Endothelial cell of hepatic sinusoid (primary cell): ENCODE measurements around the gene CYTH1.

Experiments
- in situ Hi-C: cut with HindIII; loops from 2 replicates; pipeline ENCODE4 v1.10.0; 2017; ENCODE audit warnings: low sequenced_read_pairs

The CYTH1 gene

DNA sequence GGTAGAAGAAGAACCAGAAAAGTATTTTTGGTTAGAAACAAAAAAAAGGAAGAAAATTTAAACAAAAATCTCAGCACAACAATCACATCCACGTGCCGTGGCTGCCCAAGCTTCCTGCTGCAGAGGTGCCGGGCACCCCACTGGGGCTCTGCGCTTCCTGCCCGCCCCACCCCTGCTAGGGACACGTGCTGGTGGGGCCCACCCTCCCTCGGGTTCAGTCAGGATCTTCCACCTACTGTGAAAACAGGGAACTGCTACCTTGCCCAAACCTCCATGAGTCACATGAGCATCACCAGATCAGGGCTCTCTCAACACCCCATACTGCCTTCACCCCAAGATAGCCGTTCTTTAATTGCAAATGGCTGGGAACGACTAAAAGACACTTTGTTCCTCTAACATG is 24.4 kb upstream of the CYTH1 start:
- in situ Hi-C loops = loop anchor here (10.0 kb wide), 1 partner anchor 102 kb away; no protein-coding TSS in a partner anchor

- in situ Hi-C loops = loop anchor here (10.0 kb wide), 1 partner anchor 100 kb away; no protein-coding TSS in a partner anchor
Measured at GRCh38 chr17:78805301-78805700, 23.2 kb upstream of the CYTH1 start.

- in situ Hi-C loops = loop anchor here (10.0 kb wide), 1 partner anchor 100 kb away; no protein-coding TSS in a partner anchor
Measured at GRCh38 chr17:78804777-78805176, 22.7 kb upstream of the CYTH1 start.

DNA sequence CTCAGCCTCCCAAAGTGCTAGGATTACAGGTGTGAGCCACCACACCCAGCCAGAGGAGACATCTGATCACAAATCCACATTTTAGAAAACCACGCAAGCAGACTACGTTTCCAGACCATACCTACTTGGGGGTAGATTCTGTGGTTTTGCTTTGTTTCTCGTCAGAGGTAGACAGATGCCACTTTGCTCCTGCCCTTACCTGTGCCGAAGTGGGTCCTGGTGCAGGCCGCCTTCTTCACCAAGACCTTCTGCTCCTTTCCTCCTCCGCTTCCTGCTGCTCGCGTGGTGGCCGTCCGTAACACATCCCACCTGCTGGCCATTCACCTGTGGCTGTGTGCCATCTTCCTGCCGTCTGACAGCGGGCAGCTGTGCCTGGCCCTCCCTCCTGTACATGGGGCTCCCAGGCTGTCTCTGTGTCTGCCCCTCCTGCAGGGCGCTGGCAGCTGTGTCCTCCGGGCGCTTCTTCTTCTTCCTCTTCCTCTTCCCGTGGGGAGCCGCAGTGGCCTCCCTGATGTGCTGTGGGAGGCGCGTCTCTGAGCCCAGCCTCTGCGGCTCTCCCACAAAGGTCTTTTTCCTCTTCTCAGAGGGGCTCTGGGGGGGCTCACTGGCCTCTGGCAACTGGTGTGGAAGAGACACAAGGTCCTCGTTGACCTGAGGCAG is 21.2 kb upstream of the CYTH1 start:
- in situ Hi-C loops = loop anchor here (10.0 kb wide), 1 partner anchor 99 kb away; no protein-coding TSS in a partner anchor

DNA sequence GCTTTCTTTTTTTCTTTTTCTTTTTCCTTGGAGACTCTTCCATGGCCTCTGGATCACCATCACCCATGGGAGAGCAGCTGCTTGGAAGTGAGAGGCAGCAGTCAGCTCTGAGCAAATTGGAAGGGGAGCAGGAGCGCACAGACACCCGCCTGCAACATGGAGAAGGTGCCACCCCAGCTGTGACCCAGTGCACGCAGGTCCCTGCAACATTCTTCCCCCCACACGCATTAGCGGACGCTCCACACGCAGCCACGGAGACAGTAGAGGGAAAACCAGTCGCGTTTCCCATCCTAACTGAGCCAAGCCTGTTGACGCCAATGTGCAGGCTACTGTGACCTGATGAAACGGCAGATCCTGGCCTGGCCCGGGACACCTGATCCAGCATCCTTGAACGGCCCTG is 20.4 kb upstream of the CYTH1 start:
- in situ Hi-C loops = loop anchor here (10.0 kb wide), 1 partner anchor 98 kb away; no protein-coding TSS in a partner anchor

- in situ Hi-C loops = loop anchor here (10.0 kb wide), 1 partner anchor 97 kb away; no protein-coding TSS in a partner anchor
Measured at GRCh38 chr17:78802008-78802407, 19.9 kb upstream of the CYTH1 start.

DNA sequence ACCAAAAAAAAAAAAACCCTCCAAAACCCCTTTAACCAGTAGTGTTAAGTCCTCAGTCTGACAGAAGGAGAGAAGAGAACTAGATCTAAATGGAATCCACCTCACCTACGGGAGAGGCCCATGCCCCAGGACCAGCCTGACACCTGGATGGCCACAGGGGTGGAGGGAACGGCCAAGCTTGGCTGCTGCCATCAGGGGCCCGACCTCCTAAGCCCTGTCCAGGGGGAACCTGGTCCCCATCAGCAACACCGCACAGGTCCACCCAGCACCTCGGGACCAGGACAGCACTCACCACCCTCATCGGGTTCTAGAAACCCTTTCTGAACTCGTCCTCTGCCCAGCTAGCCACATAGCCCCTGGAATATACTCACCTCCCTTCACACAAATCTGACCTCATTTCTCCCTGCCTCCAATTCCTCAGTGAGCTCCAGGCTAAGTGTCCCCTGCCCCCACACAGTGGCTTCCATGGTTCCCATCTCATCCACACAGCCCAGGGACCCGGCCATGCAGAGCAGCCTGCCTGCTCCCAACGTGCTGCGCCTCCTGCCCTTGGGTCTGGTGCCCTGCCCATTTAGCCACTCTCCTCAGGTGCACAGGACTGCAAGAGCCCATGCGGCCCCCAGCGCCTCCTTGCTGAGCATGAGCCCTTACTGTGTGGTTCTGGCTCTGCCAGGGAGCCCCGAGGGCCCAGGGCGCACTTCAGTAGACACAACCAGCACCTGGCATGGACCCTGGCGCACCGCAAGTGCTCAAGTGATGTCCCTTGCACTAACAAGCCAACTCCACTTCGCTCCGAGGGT is 18.3 kb upstream of the CYTH1 start:
- in situ Hi-C loops = loop anchor here (10.0 kb wide), 1 partner anchor 96 kb away; no protein-coding TSS in a partner anchor

DNA sequence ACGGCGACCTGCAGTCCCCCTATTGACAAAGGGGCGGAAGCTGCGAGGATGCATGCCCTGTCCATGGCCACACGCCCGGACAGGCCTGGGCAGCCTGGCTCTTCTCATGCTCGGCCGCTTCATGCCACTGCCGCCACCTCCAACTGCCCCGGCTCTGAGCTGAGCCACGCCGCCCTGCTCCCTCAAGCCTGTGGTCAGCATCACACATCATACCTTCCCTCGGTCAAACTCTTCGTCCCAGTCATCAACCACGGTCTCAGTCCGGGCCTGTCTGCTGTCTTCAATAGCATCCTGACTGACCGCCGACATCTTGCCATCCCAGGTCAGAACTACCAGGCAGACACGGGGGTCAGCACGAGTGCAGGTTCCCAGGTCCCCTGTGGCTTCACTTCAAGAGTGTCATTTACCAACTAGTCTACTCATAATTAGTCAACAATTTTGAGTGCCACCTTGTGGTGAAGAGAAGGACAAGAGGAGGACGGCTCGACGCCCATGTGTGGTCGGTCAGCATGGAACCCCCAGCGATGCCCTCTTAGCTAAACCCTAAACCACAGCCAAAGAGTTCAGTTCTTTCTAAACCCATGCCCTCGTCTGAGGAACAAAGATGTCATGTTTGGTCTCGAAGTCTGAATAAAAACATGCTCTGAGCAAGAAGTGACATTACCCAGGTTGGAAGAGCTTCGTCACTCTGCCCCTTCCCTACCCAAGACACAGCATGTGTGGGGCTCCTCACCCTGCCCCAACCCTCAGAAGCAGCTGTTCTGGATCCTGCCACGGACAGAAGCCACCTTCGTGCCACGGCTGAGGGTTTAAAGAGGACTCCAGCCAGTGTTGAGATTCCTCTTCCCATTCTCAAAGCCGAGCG is 16.9 kb upstream of the CYTH1 start:
- in situ Hi-C loops = loop anchor here (5.0 kb wide), 1 partner anchor 38 kb away; no protein-coding TSS in a partner anchor

GRCh38 chr17:78797691-78798585 is 15.9 kb upstream of the CYTH1 start:
- in situ Hi-C loops = loop anchor here (5.0 kb wide), 1 partner anchor 39 kb away; no protein-coding TSS in a partner anchor

- in situ Hi-C loops = loop anchor here (5.0 kb wide), 1 partner anchor 40 kb away; no protein-coding TSS in a partner anchor
Measured at GRCh38 chr17:78797213-78797612, 15.1 kb upstream of the CYTH1 start.

DNA sequence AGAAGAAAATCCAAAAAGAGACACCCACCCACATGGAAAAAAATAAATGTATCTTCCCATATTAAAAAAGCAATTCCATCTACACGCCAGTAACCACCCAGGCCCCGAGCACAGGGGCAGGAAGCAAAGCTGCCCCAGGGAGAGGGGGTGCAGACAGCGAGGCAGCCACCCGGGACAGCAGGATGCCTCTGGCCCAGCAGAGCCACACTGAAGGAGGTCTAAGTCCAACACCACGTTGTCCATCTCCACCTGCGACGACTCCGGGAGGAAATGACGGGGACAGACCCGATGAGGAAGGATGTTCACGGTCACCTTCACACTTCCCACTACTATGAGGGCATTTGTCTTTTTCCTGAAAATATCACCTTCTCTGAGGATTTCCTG is 14.4 kb upstream of the CYTH1 start:
- in situ Hi-C loops = loop anchor here (5.0 kb wide), 1 partner anchor 41 kb away; no protein-coding TSS in a partner anchor

- in situ Hi-C loops = loop anchor here (5.0 kb wide), 1 partner anchor 41 kb away; no protein-coding TSS in a partner anchor
Measured at GRCh38 chr17:78795861-78796516, 13.9 kb upstream of the CYTH1 start.

GRCh38 chr17:78794864-78795640 is 13.0 kb upstream of the CYTH1 start:
- in situ Hi-C loops = loop anchor here (5.0 kb wide), 1 partner anchor 42 kb away; no protein-coding TSS in a partner anchor

GRCh38 chr17:78794399-78794798 is 12.3 kb upstream of the CYTH1 start:
- in situ Hi-C loops = no loop called here

- in situ Hi-C loops = no loop called here
Measured at GRCh38 chr17:78793968-78794367, 11.9 kb upstream of the CYTH1 start.

DNA sequence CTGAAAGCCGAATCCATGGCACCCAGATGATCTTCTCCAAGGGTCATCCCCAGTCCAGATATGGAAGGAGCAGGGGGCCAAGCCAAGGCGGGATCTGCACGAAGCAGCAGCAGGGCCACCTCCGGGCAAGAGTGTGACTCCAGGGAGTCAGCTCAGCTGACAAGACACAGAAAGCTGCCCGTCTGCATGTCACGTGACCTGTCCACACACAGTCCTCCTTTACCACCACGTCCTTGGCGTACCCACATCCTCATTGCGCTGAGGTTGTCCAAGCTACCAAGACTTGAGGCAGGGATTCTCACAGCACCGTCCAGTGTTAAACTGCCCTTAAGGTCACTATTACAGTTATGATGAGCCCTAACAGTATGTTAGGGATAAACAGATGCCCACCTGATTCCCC is 11.3 kb upstream of the CYTH1 start:
- in situ Hi-C loops = no loop called here

DNA sequence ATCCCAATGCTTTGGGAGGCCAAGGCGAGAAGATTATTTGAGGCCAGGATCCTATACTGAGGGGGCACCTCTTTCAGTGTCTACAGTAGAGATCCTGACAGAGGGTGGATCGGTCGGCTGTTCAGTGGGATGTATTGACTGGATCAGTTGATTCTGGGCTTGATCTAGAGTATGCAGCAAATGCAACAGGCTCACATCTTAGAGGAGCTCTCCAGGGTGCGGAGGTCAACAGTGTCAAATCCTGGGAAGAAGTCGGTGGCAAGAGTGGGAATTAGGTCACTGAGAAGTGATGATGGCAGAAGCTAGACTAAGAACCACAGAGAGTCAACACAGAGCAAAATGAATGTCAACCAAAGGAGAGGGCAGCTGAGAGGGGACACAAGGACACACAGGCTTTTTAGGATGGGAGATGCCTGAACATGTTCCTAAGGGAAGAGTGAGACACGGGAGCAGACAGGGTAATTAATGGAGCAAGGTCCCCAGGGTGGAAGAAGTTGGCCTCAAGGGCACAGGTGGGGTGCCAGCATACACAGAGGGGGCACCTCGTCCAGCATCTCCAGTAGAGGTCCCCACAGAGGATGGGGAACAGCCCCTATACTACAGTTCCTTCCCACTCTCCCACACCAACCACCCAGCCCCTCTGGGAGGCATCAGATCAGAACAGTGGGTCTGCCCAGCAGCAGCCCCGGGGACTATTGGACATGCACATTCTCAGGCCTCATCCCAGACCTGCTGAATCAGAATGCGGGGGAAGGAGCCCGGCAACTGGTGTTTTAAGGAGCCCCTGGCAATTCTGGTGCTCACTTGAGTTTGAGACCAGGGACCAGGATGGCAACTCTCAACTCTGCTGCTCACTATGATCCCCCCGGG is 10.0 kb upstream of the CYTH1 start:
- in situ Hi-C loops = no loop called here
